Limb (tissue), 2 donors: Measurements from ENCODE around the gene EXOSC5.
A peak's percentile ranks its signal among the peaks of the same experiment; 100 is the strongest.
"Not testable (repeated sequence)": the region's sequence is repeated elsewhere in the genome, so short reads cannot be mapped to it uniquely, and the experiment has no call there.

Source experiments
- DNase-seq, 2 donors: peaks; one replicate each; pipeline ENCODE4 v3.0.0-alpha.2; 2016; ENCODE audit errors: extremely low spot score in 2 of 2

The EXOSC5 gene

GRCh38 chr19:41371541-41371940 lies 25.6 kb downstream of the EXOSC5 start:
- no peak for DNase-seq

GRCh38 chr19:41371119-41371518 lies 26.0 kb downstream of the EXOSC5 start:
- DNase-seq, result not testable (repeated sequence)

DNA sequence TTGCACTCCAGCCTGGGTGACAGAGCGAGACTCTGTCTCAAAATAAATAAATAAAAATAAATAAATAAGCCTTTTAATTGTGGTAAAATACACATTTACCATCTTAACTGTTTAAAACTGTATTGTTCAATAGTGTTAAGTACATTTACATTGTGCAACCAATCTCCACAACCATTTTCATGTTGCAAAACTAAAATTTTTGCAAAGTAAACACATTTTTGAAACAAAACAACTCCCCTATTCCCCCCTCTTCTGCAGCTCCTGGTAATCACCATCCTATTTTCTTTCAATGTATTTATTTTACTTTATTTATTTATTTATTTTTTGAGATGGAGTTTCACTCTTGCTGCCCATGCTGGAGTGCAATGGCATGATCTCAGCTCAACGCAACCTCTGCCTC lies 27.4 kb downstream of the EXOSC5 start:
- DNase-seq, result no peak

- no peak for DNase-seq
These were observed 29.3 kb downstream of the EXOSC5 start for GRCh38 chr19:41367848-41368301.

DNA sequence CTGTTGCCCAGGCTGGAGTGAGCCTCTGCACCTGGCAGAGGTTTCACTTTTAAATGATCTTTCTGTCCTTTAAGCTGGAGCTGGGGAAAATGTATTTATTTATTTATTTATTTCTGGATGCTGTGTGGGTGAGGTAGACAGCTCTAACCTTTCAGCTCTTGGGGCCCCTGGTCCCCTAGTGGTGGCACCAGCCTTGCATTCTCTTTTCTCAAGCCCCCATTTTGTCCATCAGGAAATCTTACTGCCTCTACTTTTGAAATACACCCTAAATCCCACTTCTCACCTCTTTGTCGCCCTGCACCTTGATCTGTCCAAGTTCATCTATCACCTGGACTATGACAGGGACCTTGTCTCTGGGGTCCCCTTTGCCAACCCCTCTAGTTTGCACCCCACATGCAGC lies 31.1 kb downstream of the EXOSC5 start:
- no peak for DNase-seq

- DNase-seq, result no peak
These were observed 32.4 kb downstream of the EXOSC5 start for GRCh38 chr19:41364524-41365391.

DNA sequence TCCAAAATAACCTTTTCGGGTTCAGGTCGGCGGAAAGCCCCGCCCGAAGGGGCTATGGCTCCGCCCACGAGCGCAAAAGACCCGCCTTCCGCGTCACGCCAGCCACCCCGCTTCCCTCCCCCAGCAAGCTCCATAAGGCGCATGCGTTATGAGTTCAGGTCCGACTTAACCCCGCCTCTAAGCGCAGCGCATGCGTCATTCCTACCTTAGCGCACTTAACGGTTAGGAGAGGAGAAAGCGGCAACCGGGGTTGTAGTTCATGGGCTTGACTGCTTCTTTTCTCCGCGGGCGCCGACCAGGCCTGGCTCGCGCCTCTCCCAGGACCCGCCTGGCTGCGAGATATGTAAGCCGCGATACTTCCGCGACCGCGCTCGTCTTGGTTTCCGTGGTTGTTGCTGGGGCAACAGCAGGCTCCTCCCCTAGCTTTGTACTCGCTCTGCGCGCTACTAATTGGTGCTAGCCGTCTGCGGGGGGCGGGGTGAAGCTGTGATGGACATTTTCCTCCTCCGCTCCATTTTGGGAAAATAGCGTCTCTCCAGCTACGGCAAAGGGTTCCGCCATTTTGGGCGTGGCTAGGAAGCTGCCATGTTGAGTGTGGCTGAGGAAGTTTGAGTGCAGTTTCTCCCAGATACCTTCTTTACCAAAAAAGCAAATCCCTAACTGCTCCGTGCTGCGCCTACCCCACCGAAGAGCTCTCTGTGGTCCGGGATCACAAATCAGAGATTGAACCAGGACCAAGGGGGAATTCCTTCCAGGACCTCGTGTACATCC lies 33.2 kb downstream of the EXOSC5 start, which contains the start of gene B9D2:
Gene B9D2, minus strand, starts transcription at position 397 of the 771 bp plus-strand sequence. CDS start 630 bp downstream, outside the sequence.
- DNase-seq, result peak; percentile 98 to 99

GRCh38 chr19:41363371-41363752 lies 33.8 kb downstream of the EXOSC5 start:
- DNase-seq, result no peak

DNA sequence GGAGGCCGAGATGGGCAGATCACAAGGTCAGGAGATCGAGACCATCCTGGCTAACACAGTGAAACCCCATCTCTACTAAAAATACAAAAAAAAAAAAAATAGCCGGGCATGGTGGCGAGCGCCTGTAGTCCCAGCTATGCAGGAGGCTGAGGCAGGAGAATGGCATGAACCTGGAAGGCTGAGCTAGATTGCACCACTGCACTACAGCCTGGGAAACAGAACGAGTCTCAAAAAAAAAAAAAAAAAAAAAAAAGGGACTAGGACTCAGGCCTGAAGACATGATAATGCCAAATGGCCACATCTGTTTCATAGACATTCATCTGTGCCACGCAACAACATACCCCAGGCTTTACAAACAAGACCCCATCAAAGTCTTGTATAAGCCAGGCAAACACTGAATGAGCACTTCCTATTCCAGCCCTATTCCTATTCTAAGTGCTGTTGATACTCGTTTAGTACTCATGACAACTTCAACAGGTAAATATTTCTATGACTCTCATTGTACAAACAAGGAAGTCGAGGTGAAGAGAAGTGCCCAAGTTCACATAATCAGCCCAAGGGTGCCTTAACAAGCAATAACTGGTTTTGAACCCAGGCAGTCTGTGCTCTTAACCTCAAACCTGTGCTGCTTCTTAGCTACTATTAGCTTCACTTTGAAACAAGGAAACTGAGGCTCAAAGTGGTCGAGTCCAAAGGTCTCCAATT lies 34.9 kb downstream of the EXOSC5 start:
- no peak for DNase-seq

GRCh38 chr19:41359741-41360140 lies 37.4 kb downstream of the EXOSC5 start:
- no peak for DNase-seq

DNA sequence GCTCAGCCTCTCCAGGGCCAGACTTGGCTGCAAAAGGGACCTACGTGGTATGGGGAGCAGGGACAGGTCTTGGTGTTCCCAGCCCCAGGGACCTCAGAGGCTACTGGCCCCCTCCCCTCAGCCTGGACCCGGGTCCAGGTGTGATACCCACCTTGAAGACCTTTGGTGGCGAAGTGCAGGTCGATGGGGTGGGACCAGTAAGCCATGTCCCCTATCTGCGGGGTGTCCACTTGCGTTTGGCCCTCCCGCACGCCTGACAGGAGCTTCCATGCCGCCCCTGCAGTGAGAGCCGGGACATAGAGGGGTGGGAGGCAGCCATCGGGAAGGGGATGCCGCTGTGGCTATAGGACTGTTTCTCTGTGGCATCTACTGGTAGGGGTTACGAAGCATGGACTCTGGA lies 39.4 kb downstream of the EXOSC5 start:
- DNase-seq, result no peak

DNA sequence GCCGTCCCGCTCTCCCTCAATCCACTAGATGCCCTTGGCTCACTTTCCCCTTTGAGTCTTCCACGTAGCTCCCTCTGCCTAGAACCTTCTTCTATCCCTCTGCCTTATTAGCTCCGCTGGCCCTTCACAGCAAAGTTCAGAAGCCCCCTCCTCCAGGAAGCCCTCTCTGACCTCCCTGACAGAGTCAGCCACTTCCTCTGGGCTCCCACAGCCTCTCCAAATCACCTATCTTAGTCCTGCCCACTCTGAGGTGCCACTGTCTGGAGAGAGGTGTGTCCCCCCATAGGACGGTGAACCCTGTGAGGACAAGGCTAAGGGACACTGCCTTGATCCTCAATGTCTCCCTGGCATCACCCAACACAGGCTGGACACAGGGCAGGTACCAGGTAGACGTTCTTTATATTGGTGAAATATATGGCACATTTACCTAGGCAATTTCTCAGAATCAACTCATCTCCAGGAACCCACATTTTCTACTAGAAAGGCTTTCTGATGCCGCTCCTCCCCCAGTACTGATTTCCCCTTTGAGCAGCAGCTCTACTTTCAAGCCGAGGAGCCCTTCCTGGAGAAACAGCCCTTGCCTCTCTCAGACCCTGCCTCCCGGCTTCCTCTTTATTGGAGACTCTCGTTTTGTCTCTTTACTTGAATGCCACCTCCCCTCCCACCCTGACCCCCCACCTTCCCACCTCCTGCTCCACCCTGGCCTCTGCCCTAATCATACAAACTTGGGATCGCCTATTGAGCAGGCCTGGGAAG lies 40.0 kb downstream of the EXOSC5 start:
- DNase-seq, result no peak

DNA sequence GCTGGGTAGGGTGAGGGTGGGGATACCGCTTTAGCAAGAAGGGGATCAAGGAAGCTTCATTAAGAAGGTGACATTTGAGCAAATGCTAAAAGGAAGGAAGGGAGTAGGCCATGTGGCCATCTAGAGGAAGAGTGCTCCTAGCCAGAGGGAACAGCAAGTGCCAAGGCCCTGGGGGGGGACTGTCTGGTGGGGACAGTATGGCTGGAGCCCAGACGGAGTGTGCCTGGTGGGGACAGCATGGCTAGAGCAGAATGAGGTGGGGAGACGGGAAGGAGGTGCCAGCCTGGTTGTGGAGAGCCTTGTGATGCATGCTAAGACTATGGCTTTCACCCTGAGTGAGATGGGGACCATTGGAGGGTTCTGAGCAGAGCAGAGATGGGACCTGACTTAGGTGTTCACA lies 41.4 kb downstream of the EXOSC5 start:
- no peak for DNase-seq

DNA sequence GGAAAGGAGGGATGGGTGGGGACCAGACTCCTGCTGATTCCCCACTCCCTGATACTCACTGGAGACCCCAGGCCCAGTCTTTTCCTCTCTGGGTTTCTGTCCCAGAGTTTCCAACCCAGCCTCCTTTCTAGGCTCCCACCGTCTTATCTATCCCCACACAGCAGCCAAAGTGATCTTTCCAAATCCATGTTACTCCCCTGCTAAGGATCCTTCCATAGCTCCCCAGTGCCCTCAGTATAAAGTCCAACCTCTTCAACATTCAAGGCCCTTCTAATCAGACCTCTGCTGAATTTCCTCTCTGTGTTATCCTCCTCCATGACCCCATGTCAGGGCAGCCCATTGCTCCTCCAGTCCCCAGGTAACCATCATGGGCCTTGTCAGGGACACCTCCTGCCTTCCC lies 42.1 kb downstream of the EXOSC5 start:
- DNase-seq, result no peak

DNA sequence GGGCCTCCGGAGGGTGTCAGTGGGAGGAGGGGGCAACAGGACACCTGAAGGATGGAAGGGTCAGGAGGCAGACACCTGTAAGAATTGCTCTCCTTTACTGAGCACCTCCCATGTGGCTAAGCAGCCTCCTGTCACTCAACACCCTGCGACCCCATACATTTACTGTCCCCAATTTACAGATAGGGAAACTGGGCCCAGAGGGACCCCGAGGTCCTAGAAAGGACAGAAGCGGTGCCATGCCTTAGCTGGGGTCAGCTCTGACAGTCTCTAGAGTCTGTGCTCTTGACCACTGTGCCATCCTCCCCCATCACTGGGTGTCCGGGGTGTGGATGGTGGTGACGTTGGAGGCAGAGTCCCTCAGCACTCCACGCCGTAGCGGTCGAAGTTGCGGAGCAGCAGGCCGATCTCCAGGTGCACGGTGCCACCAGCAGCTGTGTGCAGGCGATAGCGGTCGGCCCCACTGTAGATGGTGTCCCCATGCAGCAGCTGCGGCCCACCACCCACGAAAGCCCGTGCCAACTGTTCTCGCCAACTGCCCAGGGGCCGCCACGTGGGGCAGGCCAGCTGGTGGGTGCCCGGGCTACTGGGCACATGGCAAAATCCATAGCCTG lies 42.7 kb downstream of the EXOSC5 start:
- no peak for DNase-seq

GRCh38 chr19:41353466-41354342 lies 43.5 kb downstream of the EXOSC5 start, which contains the start of gene TGFB1:
TGFB1 (minus strand) TSS chr19:41353922; CDS start chr19:41353044, 878 bp downstream.
- peak in 1 of 2 donors; percentile 83 for DNase-seq

DNA sequence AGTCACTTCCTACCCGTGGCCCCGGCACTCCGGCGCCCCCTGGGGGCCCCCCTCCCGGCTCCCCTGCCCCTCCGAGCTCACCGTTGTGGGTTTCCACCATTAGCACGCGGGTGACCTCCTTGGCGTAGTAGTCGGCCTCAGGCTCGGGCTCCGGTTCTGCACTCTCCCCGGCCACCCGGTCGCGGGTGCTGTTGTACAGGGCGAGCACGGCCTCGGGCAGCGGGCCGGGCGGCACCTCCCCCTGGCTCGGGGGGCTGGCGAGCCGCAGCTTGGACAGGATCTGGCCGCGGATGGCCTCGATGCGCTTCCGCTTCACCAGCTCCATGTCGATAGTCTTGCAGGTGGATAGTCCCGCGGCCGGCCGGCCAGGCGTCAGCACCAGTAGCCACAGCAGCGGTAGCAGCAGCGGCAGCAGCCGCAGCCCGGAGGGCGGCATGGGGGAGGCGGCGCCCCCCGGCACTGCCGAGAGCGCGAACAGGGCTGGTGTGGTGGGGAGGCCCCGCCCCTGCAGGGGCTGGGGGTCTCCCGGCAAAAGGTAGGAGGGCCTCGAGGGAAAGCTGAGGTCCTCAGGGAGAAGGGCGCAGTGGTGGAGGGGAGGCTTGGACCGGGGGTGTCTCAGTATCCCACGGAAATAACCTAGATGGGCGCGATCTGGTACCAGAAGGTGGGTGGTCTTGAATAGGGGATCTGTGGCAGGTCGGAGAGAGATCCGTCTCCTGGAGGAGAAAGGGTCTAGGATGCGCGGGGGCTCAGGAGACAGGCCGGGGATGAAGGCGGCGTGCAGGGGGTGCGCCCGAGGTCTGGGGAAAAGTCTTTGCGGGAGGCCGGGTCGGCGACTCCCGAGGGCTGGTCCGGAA lies 44.3 kb downstream of the EXOSC5 start:
- DNase-seq, result peak in 1 of 2 donors; percentile 67

DNA sequence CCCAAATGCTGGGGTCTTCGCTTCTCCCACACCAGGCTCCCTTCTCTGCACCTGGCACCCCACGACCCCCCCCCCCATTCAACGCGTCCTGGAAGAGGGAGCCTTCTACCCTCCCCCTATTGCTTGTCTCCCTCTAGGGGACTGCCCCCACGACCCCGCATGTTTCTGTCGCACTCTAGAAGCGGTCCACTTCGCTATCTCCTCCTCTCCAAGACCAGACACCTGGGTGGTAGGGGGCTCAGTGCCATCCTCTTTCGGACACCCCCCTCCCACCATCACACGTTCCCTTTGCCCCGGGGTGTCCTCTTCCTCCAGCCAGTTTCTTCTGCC lies 44.9 kb downstream of the EXOSC5 start:
- DNase-seq, result no peak
